VCaP (cell line): ENCODE results near the gene ALOX5AP.

Experiments
- H3K27ac ChIP-seq: fragments of 450-650 bp; 2 replicates; pipeline ENCODE4 v1.5.1; 2017
- TF ChIP-seq, protein P1 (sequence below): fragments of 450-650 bp; conservative IDR thresholded peaks from 2 replicates; pipeline ENCODE4 v1.5.1; 2017; ENCODE audit warnings: mild to moderate bottlenecking, moderate library complexity

The ALOX5AP gene

GRCh38 chr13:30735025-30735871 lies at the start of gene ALOX5AP:
ALOX5AP (plus strand) TSS chr13:30735543; CDS start chr13:30735606, 63 bp downstream.
- TF ChIP-seq, protein P1, sequence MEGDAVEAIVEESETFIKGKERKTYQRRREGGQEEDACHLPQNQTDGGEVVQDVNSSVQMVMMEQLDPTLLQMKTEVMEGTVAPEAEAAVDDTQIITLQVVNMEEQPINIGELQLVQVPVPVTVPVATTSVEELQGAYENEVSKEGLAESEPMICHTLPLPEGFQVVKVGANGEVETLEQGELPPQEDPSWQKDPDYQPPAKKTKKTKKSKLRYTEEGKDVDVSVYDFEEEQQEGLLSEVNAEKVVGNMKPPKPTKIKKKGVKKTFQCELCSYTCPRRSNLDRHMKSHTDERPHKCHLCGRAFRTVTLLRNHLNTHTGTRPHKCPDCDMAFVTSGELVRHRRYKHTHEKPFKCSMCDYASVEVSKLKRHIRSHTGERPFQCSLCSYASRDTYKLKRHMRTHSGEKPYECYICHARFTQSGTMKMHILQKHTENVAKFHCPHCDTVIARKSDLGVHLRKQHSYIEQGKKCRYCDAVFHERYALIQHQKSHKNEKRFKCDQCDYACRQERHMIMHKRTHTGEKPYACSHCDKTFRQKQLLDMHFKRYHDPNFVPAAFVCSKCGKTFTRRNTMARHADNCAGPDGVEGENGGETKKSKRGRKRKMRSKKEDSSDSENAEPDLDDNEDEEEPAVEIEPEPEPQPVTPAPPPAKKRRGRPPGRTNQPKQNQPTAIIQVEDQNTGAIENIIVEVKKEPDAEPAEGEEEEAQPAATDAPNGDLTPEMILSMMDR: no peak
- H3K27ac ChIP-seq: no peak within 1 kb of the TSS

- TF ChIP-seq, protein P1: no peak
These were observed 49.4 kb upstream of the ALOX5AP start for GRCh38 chr13:30685987-30686386.

GRCh38 chr13:30687601-30688000 lies 47.7 kb upstream of the ALOX5AP start:
- H3K27ac ChIP-seq: no peak overlapping the region
- TF ChIP-seq, protein P1: no peak

More at GRCh38 chr13:30685987-30686386, 49.4 kb upstream of the ALOX5AP start:
- no peak overlapping the region for H3K27ac ChIP-seq

DNA sequence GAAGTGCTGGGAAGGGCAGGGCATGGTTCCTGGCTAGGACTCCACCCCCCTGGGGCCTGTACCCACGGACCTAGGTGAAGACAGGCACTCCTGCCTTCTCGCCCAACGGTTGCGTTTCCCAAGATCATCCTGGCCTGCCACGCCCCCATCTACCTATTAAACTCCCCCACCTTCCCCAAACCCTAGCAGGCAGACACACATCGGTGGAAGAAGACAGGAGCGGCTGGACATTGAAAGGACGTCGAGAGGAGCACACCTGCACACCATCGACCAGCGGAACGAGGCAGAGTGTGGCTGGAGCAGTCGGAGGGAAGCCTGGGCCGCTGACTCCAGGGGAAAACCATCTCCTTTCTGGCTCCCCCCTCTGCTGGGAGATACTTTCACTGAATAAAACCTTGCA lies 45.6 kb upstream of the ALOX5AP start:
- TF ChIP-seq, protein P1: no peak
- no peak overlapping the region for H3K27ac ChIP-seq

DNA sequence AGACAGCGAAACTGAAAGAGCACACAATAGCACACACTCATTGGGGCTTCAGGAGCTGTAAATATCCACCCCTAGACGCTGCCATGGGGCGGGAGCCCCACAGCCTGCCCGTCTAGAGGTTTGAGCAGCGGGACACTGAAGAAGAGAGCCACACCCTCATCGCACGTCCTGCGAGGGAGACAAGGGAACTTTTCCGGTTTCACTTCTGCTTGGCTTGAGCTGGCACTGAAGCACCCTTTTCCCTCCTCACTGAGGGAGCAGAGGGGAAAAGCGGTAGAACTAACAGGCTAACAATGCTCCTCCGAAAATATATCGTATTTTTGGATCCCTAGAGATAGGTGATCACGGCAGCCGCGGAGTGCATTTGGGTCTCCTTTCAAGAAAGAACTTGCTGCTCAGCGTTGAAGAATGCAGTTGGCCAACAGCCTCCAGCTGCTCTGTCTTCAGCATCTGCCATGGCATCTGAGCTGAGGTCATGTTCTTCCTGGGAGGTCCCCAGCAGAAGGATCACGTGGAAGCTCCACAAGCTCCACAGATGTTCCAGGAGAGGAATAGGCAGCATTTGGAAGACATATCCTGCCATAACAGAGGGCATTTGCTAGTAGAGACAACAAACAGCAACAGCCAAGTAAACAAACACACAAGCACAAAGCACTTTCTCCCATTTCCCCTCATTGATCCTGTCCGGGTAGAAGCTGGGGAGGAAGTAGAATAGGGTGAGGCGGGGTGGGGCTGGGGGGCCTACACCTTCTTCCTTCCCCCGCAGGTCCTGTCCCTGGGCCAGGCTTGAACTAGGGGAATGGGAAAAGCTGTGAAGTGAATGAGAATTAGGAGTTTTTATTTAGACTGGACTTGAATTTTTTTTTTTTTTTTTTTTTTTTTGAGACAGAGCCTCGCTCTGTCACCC lies 44.8 kb upstream of the ALOX5AP start:
- no peak overlapping the region for H3K27ac ChIP-seq
- TF ChIP-seq, protein P1: no peak

DNA sequence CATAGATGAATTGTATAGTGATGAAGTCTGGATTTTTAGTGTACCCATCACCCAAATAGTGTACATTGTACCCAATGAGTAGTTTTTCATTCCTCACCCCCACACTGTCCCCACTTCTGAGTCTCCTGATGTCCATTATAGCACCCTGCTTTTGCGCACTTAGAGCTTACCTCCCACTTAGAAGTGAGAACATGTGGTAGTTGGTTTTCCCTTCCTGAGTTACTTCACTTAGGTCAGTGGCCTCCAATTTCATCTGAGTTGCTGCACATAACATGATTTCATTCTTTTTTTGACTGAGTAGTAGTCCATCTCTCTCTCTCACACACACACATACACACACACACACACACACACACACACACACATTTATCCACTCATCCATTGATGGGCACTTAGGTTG lies 43.2 kb upstream of the ALOX5AP start:
- TF ChIP-seq, protein P1: no peak
- no peak overlapping the region for H3K27ac ChIP-seq
